Adrenal gland (tissue), 12 donors: ENCODE data around the gene JOSD2. TPM values are rescaled to one million over a fixed set of nuclear protein-coding genes. Genes with fewer than 3 reads are reported as not detected.

ENCODE experiments used
- DNase-seq, 7 donors: peaks; one replicate each; pipeline ENCODE4 v3.0.0-alpha.2; 2019 to 2020
- H3K27ac ChIP-seq, 5 donors: fragments of 200-600 bp; sonication (generic) in 4 of 5; 1 replicate in 3 of 5; 2 replicates in 2 of 5; pipeline versions ENCODE4 v1.5.1 to v1.8.0; 2016 to 2020; ENCODE audit warnings: mild to moderate bottlenecking in 1 of 5
- H3K27me3 ChIP-seq: fragments of 200-600 bp; 2 replicates; pipeline ENCODE4 v1.8.0; 2021
- H3K36me3 ChIP-seq, 2 donors: fragments of 200-600 bp; replicated peaks in 1 of 2; 1 replicate in 1 of 2; 2 replicates in 1 of 2; pipeline versions ENCODE4 v1.5.1 to v1.8.0; 2018 to 2022
- H3K4me1 ChIP-seq, 2 donors: fragments of 200-600 bp; replicated peaks in 1 of 2; 1 replicate in 1 of 2; 2 replicates in 1 of 2; pipeline versions ENCODE4 v1.5.1 to v1.8.0; 2018 to 2021
- H3K4me3 ChIP-seq, 4 donors: fragments of 200-600 bp; sonication (generic) in 3 of 4; one replicate each; pipeline ENCODE4 v1.5.1; 2016 to 2018
- H3K9me3 ChIP-seq, 3 donors: fragments of 200-600 bp; sonication (generic) in 1 of 3; replicated peaks in 1 of 3; 1 replicate in 2 of 3; 2 replicates in 1 of 3; pipeline versions ENCODE4 v1.5.1 to v1.8.0; 2016 to 2021
- POLR2A ChIP-seq, 2 donors: fragments of 450-650 bp; IDR thresholded peaks; one replicate each; pipeline ENCODE4 v1.6.1; 2017; ENCODE audit warnings: antibody characterized with exemption in 2 of 2, mild to moderate bottlenecking in 2 of 2, moderate library complexity in 1 of 2
- WGBS, 4 donors: extraction: QIAGEN DNeasy Blood & Tissue Kit in 2 of 4; methylation state at CpG; one replicate each; pipeline versions ENCODE4 v1.1.5 to v1.1.7; 2013 to 2017; 5-methylcytosine and 5-hydroxymethylcytosine counted together
- intact Hi-C, 2 donors: fragments of 100-400 bp; cut with DNase I; formaldehyde crosslinking; loops; one replicate each; pipeline versions ENCODE4 v1.14.1 to v1.15.0; 2022 to 2023
- polyA plus RNA-seq, 3 donors: library from polyadenylated mRNA; stranded (reverse); fragments of 200-250 nt in 2 of 3; fragments of 350-450 nt in 1 of 3; fragmentation: Illumina TruSeq in 1 of 3; extraction: RNeasy Lipid Tissue Mini Kit (QIAGEN cat#74804) in 1 of 3; gene quantifications; one replicate each; pipeline ENCODE4 v1.2.3, GENCODE V29; 2013 to 2014
- total RNA-seq, 9 donors: library from RNA; depleted of rRNA in 4 of 9; stranded (reverse); fragments of >200 nt in 4 of 9; fragments of 120-200 nt in 1 of 9; fragmentation: NEBNext Ultra II Directional in 1 of 9; extraction: Animal tissue kit (Norgen Biotek cat#: 25700) in 1 of 9; gene quantifications; one replicate each; pipeline versions ENCODE4 v1.1.0 to v1.2.4, GENCODE V29; 2013 to 2023
- TF ChIP-seq, protein P1 (sequence below), 6 experiments: fragments of 450-650 bp in 4 of 6; fragments of 200-600 bp in 2 of 6; sonication (generic) in 1 of 6; IDR thresholded peaks; 1 replicate in 5 of 6; 2 replicates in 1 of 6; pipeline versions ENCODE4 v1.5.1 to v1.8.0; 2016 to 2021; ENCODE audit warnings: antibody characterized with exemption in 6 of 6, mild to moderate bottlenecking in 2 of 6, moderate library complexity in 1 of 6
- donor health status: healthy with polysubstance abuse.
- donor health status: Bipolar disorder and iron deficiency.
- donor health status: DM: yes; HTN: yes; CAD: no.
- donor health status: DM: no; HTN: no; CAD: no.
- donor health status: DM: no; HTN: no; CAD: no.
- donor health status: DM: yes; HTN: yes; CAD: no.

JOSD2 gene
- total and polyA plus RNA-seq, 12 donors, result 1.2 to 70.9 (median 36.6) TPM

DNA sequence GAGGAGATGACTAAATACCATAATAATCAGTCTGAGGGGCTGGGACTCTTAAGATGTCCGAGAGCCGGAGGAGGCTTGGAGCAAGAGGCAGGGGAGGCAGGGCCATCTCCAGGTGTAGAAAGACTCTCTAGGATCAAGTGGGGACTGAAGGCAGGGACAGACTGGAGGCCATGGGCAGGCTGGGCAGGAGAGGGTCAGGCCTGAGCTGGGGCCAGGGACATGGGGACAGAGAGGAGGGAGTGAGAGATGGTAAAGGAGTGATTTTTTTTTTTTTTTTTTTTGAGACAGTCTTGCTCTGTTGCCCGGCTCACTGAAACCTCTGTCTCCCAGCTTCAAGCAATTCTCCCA is 2.2 kb downstream of the JOSD2 start:
- Histone ChIP-seq H3K4me1 (peaks cover 8% of the 10 kb centered on the region in 2 donors), H3K36me3 (no peaks in the 10 kb centered on the region), H3K27ac (no peak overlapping the region), H3K27me3 (no peaks in the 10 kb centered on the region), H3K4me3 (no peak overlapping the region), H3K9me3 (no peaks in the 10 kb centered on the region)
- DNase-seq, result no peak
- WGBS, 4 donors, result 86 to 97% (median 89%) methylated on average over 3 of the region's 3 CpGs
- intact Hi-C loops, result no loop called here
- TF ChIP-seq POLR2A (IDR thresholded peaks at IDR 0.05), result no peak
- TF ChIP-seq, protein P1, sequence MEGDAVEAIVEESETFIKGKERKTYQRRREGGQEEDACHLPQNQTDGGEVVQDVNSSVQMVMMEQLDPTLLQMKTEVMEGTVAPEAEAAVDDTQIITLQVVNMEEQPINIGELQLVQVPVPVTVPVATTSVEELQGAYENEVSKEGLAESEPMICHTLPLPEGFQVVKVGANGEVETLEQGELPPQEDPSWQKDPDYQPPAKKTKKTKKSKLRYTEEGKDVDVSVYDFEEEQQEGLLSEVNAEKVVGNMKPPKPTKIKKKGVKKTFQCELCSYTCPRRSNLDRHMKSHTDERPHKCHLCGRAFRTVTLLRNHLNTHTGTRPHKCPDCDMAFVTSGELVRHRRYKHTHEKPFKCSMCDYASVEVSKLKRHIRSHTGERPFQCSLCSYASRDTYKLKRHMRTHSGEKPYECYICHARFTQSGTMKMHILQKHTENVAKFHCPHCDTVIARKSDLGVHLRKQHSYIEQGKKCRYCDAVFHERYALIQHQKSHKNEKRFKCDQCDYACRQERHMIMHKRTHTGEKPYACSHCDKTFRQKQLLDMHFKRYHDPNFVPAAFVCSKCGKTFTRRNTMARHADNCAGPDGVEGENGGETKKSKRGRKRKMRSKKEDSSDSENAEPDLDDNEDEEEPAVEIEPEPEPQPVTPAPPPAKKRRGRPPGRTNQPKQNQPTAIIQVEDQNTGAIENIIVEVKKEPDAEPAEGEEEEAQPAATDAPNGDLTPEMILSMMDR (IDR thresholded peaks at IDR 0.05), result no peak

DNA sequence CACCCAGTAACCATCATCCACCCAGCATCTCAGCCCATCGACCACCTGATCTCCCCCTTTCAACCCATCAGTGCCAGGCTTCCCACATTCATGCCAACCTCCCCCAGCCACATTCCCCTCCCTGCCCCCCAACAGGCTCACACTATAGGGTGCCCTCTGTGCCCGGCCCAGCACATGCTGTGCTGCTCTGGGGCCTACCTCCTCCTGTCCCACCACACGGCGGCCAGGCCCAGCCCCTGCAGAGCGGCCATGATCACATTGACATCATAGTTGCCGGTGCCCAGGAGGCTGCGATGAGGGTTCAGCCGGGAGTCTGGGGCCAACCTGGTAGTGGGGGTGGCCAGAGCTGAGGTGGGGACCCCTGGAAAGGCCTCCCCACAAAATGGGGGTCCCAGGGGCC is 3.6 kb downstream of the JOSD2 start:
- no peaks in the 10 kb centered on the region for H3K36me3 ChIP-seq
- intact Hi-C loops, result no loop called here
- peaks cover 8% of the 10 kb centered on the region in 2 donors for H3K4me1 ChIP-seq
- no peaks in the 10 kb centered on the region for H3K9me3 ChIP-seq
- 91 to 100% (median 94%) methylated on average over 2 to 8 of the region's 8 CpGs for WGBS, 4 donors
- H3K4me3 ChIP-seq, result no peak overlapping the region
- no peak overlapping the region for H3K27ac ChIP-seq
- TF ChIP-seq, protein P1 (IDR thresholded peaks at IDR 0.05), result no peak
- TF ChIP-seq POLR2A (IDR thresholded peaks at IDR 0.05), result no peak
- DNase-seq, result no peak
- H3K27me3 ChIP-seq, result no peaks in the 10 kb centered on the region

DNA sequence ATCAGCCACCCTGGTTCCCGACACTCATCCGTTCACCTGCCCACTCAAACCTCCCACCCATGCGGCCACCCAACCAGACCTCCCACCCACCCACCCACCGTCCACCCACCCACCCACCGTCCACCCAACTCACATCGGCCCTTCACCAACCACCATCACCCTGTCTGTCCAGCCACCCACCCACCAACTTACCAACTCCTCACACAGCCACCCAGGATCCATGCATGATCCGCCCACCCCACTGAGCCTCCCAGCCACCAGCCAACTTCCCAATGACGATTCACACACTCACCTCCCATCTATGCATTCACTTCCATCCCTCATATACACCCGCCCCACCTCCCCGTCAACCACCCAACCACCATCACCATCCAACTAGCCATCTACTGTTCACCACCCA is 4.3 kb downstream of the JOSD2 start:
- peaks cover 8% of the 10 kb centered on the region in 2 donors for H3K4me1 ChIP-seq
- no peak for TF ChIP-seq POLR2A (IDR thresholded peaks at IDR 0.05)
- TF ChIP-seq, protein P1 (IDR thresholded peaks at IDR 0.05), result no peak
- WGBS, 4 donors, result 94 to 96% (median 95%) methylated on average over 6 to 10 of the region's 10 CpGs

DNA sequence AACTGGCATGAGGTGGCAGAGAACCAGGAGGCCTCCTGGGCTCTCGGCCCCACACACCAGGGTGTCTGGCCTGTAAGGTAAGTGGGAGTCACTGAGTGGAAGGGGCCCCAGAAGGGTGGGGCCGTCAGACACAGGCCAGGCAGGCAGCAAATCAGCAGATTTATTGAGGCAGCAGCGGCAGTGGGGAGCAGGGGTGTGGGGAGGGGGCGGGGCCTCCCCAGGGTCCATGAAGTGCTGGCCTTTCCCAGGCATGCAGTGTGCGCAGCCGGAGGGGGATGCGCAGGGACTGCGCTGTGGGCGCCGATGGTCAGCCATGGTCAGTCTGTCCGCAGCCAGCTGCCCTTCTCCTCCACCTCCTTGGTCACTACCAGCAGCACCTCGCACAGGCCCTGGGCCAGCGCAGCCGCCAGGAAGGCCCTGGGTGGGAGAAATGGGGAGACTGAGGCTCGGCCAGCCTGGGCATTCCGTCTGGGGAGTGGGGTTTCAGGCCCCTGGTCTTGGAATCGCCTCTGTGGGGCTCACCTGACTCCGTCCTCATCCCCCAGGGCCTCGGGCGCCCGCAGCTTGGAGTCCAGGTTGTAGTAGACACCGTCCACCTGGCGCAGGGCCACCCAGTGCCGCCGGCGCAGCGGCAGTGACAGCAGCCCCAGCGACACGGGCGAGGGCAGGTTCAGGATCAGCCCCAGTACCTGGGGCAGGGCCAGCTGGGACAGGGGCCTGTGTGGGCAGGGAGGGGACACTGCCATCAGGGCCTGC is 5.0 kb downstream of the JOSD2 start:
- no peaks in the 10 kb centered on the region for H3K9me3 ChIP-seq
- H3K36me3 ChIP-seq, result no peaks in the 10 kb centered on the region
- H3K4me1 ChIP-seq, result peaks cover 8% of the 10 kb centered on the region in 2 donors
- H3K4me3 ChIP-seq, result no peak overlapping the region
- TF ChIP-seq, protein P1 (IDR thresholded peaks at IDR 0.05), result no peak
- no peak for TF ChIP-seq POLR2A (IDR thresholded peaks at IDR 0.05)
- no peaks in the 10 kb centered on the region for H3K27me3 ChIP-seq
- H3K27ac ChIP-seq, result no peak overlapping the region
- intact Hi-C loops, result no loop called here
- no peak for DNase-seq
- 90 to 95% (median 94%) methylated on average over 7 to 30 of the region's 30 CpGs for WGBS, 4 donors

More for the DNA sequence above, 4.3 kb downstream of the JOSD2 start:
- Histone ChIP-seq H3K9me3 (no peaks in the 10 kb centered on the region), H3K27ac (no peak overlapping the region), H3K36me3 (no peaks in the 10 kb centered on the region), H3K4me3 (no peak overlapping the region), H3K27me3 (no peaks in the 10 kb centered on the region)
- intact Hi-C loops, result no loop called here
- DNase-seq, result no peak
